Mesendoderm (in vitro differentiated cells): ENCODE results near the gene IL6R. TPM values are rescaled to one million over a fixed set of nuclear protein-coding genes. Genes with fewer than 3 reads are reported as not detected.
A peak's percentile ranks its signal among the peaks of the same experiment; 100 is the strongest.
"Not testable (repeated sequence)": the region's sequence is repeated elsewhere in the genome, so short reads cannot be mapped to it uniquely, and the experiment has no call there.

ENCODE experiments used
- DNase-seq: peaks from one replicate; pipeline ENCODE4 v3.0.0; 2013
- H2AK5ac ChIP-seq: 2 replicates; pipeline ENCODE4 v1.6.1; 2013; ENCODE audit warnings: low read length, inconsistent platforms
- H2BK120ac ChIP-seq: 2 replicates; pipeline ENCODE4 v1.6.1; 2013; ENCODE audit warnings: low read depth, mild to moderate bottlenecking, low read length, moderate library complexity, mixed read lengths
- H2BK15ac ChIP-seq: replicated peaks from 2 replicates; pipeline ENCODE4 v1.6.1; 2013; ENCODE audit warnings: low read depth, mild to moderate bottlenecking, moderate library complexity
- H2BK5ac ChIP-seq: 2 replicates; pipeline ENCODE4 v1.6.1; 2013; ENCODE audit warnings: low read length, inconsistent platforms
- H3K18ac ChIP-seq: 2 replicates; pipeline ENCODE4 v1.6.1; 2013; ENCODE audit warnings: mild to moderate bottlenecking, low read length, mixed read lengths
- H3K23ac ChIP-seq: one replicate; pipeline ENCODE4 v1.6.1; 2013; ENCODE audit warnings: low read length
- H3K27ac ChIP-seq: 2 replicates; pipeline ENCODE4 v1.5.1; 2013; ENCODE audit warnings: low read depth, mild to moderate bottlenecking, inconsistent platforms, low read length, moderate library complexity
- H3K27me3 ChIP-seq: 2 replicates; pipeline ENCODE4 v1.6.1; 2013; ENCODE audit warnings: low read length, control low read depth, mild to moderate bottlenecking, inconsistent platforms; ENCODE audit not compliant: insufficient read depth, poor library complexity
- H3K36me3 ChIP-seq: 2 replicates; pipeline ENCODE4 v1.6.1; 2013; ENCODE audit warnings: low read length, inconsistent platforms; ENCODE audit not compliant: control insufficient read depth, insufficient read depth
- H3K4ac ChIP-seq: one replicate; pipeline ENCODE4 v1.6.1; 2013; ENCODE audit warnings: low read depth, mild to moderate bottlenecking, low read length, moderate library complexity
- H3K4me1 ChIP-seq: 2 replicates; pipeline ENCODE4 v1.6.1; 2013; ENCODE audit warnings: low read depth, low read length, inconsistent platforms; ENCODE audit not compliant: control insufficient read depth
- H3K4me2 ChIP-seq: 2 replicates; pipeline ENCODE4 v1.6.1; 2013; ENCODE audit warnings: low read length
- H3K4me3 ChIP-seq: 2 replicates; pipeline ENCODE4 v1.5.1; 2013; ENCODE audit warnings: mild to moderate bottlenecking, low read length
- H3K56ac ChIP-seq: one replicate; pipeline ENCODE4 v1.6.1; 2013; ENCODE audit warnings: low read length
- H3K79me1 ChIP-seq: 2 replicates; pipeline ENCODE4 v1.6.1; 2013; ENCODE audit warnings: low read length, inconsistent platforms
- H3K79me2 ChIP-seq: 2 replicates; pipeline ENCODE4 v1.6.1; 2013; ENCODE audit warnings: mild to moderate bottlenecking, low read length; ENCODE audit not compliant: control insufficient read depth, insufficient read depth
- H3K9ac ChIP-seq: 2 replicates; pipeline ENCODE4 v1.6.1; 2013; ENCODE audit warnings: low read length, inconsistent platforms
- H4K5ac ChIP-seq: one replicate; pipeline ENCODE4 v1.6.1; 2013; ENCODE audit warnings: low read length
- H4K8ac ChIP-seq: one replicate; pipeline ENCODE4 v1.6.1; 2013; ENCODE audit warnings: low read depth, mild to moderate bottlenecking, control low read depth, low read length, moderate library complexity
- WGBS: extraction: QIAGEN DNeasy Blood & Tissue Kit; methylation state at CpG from one replicate; pipeline ENCODE4 v1.1.7; 2013; ENCODE audit warnings: low lambda C conversion rate, missing lambda C conversion rate; ENCODE audit not compliant: insufficient coverage; ENCODE audit errors: extremely low coverage; 5-methylcytosine and 5-hydroxymethylcytosine counted together
- polyA plus RNA-seq, 2 experiments: library from polyadenylated mRNA; stranded (reverse); fragments of 200-250 nt; gene quantifications; one replicate each; pipeline ENCODE4 v1.2.3, GENCODE V29; 2013

The IL6R gene
- polyA plus RNA-seq (2013, experiment 1 of 2), result 2.4 TPM
- polyA plus RNA-seq (2013, experiment 2 of 2), result 3.6 TPM

- H3K4ac ChIP-seq, result no peak within 1 kb of the TSS
- H3K27ac ChIP-seq, result no peak within 1 kb of the TSS
Observed at GRCh38 chr1:154404984-154405746, at the start of gene IL6R. IL6R (plus strand) TSS chr1:154405343; CDS start chr1:154405630, 287 bp downstream.

GRCh38 chr1:154358519-154358918 lies 46.6 kb upstream of the IL6R start:
- Histone ChIP-seq H3K4ac (no peak overlapping the region), H3K9ac (no peak overlapping the region), H3K18ac (no peak overlapping the region), H4K8ac (no peak overlapping the region), H3K4me1 (peaks cover 5% of the 10 kb centered on the region), H2BK5ac (no peak overlapping the region), H3K4me2 (no peak overlapping the region), H3K27ac (no peak overlapping the region), H3K23ac (no peak overlapping the region), H2BK120ac (no peak overlapping the region), H3K27me3 (no peaks in the 10 kb centered on the region), H4K5ac (no peak overlapping the region), H3K56ac (no peak overlapping the region), H3K36me3 (no peaks in the 10 kb centered on the region), H3K4me3 (no peak overlapping the region), H3K79me1 (no peaks in the 10 kb centered on the region), H3K79me2 (no peaks in the 10 kb centered on the region), H2BK15ac (no peak overlapping the region), H2AK5ac (no peak overlapping the region)
- WGBS, result no CpG with 5 or more reads among the region's 8 CpGs
- no peak for DNase-seq

More at GRCh38 chr1:154404984-154405746, at the start of gene IL6R:
- no peak within 1 kb of the TSS for H2BK120ac ChIP-seq
- no peak within 1 kb of the TSS for H2AK5ac ChIP-seq
- H2BK15ac ChIP-seq, result no peak within 1 kb of the TSS
- H2BK5ac ChIP-seq, result no peak within 1 kb of the TSS
- H3K79me2 ChIP-seq, result no peaks in the 10 kb centered on the region
- no peak within 1 kb of the TSS for H4K8ac ChIP-seq
- H3K79me1 ChIP-seq, result no peaks in the 10 kb centered on the region
- peak within 1 kb of the TSS; percentile 80 for H3K23ac ChIP-seq
- peak within 1 kb of the TSS; percentile 95 for H3K4me2 ChIP-seq
- H3K9ac ChIP-seq, result peak within 1 kb of the TSS; percentile 80
- H4K5ac ChIP-seq, result no peak within 1 kb of the TSS
- DNase-seq, result peak; percentile 93
- no peaks in the 10 kb centered on the region for H3K4me1 ChIP-seq
- peak within 1 kb of the TSS; percentile 15 for H3K4me3 ChIP-seq
- no peaks in the 10 kb centered on the region for H3K27me3 ChIP-seq
- no peak within 1 kb of the TSS for H3K18ac ChIP-seq
- H3K56ac ChIP-seq, result peak within 1 kb of the TSS; percentile 89
- WGBS, result no CpG with 5 or more reads among the region's 66 CpGs
- H3K36me3 ChIP-seq, result no peaks in the 10 kb centered on the region

GRCh38 chr1:154360288-154360687 lies 44.9 kb upstream of the IL6R start:
- H2AK5ac ChIP-seq, result no peak overlapping the region
- no peaks in the 10 kb centered on the region for H3K27me3 ChIP-seq
- H3K4me2 ChIP-seq, result no peak overlapping the region
- no peak overlapping the region for H3K4ac ChIP-seq
- H2BK15ac ChIP-seq, result no peak overlapping the region
- H3K9ac ChIP-seq, result no peak overlapping the region
- no peaks in the 10 kb centered on the region for H3K79me1 ChIP-seq
- no peak overlapping the region for H3K56ac ChIP-seq
- H3K18ac ChIP-seq, result no peak overlapping the region
- no peak overlapping the region for H2BK5ac ChIP-seq
- no peaks in the 10 kb centered on the region for H3K36me3 ChIP-seq
- no peak overlapping the region for H2BK120ac ChIP-seq
- no peak for DNase-seq
- H3K27ac ChIP-seq, result no peak overlapping the region
- H4K5ac ChIP-seq, result no peak overlapping the region
- no peaks in the 10 kb centered on the region for H3K4me1 ChIP-seq
- no peaks in the 10 kb centered on the region for H3K79me2 ChIP-seq
- no peak overlapping the region for H3K4me3 ChIP-seq
- H3K23ac ChIP-seq, result no peak overlapping the region
- no peak overlapping the region for H4K8ac ChIP-seq

- H2BK120ac ChIP-seq, H2AK5ac ChIP-seq, H2BK5ac ChIP-seq, H3K79me2 ChIP-seq, H4K5ac ChIP-seq, H3K18ac ChIP-seq, H3K4me3 ChIP-seq, H3K36me3 ChIP-seq, H3K9ac ChIP-seq, H3K27me3 ChIP-seq, H3K4ac ChIP-seq, H3K4me1 ChIP-seq, H3K4me2 ChIP-seq, H3K27ac ChIP-seq, H3K79me1 ChIP-seq, H4K8ac ChIP-seq, H3K23ac ChIP-seq, H2BK15ac ChIP-seq, DNase-seq: not testable (repeated sequence)
- WGBS, result no CpG with 5 or more reads among the region's 5 CpGs
- peak overlapping the region; percentile 9 for H3K56ac ChIP-seq
Observed at GRCh38 chr1:154360881-154361280, 44.3 kb upstream of the IL6R start.

GRCh38 chr1:154361357-154361756 lies 43.8 kb upstream of the IL6R start:
- Histone ChIP-seq H4K8ac (no peak overlapping the region), H3K4ac (peak overlapping the region; percentile 79), H2AK5ac (no peak overlapping the region), H3K56ac (peak overlapping the region; percentile 44), H3K79me1 (no peaks in the 10 kb centered on the region), H3K4me3 (no peak overlapping the region), H3K4me2 (no peak overlapping the region), H3K9ac (no peak overlapping the region), H3K23ac (no peak overlapping the region), H3K27me3 (no peaks in the 10 kb centered on the region), H2BK5ac (peak overlapping the region; percentile 63), H3K79me2 (no peaks in the 10 kb centered on the region), H4K5ac (no peak overlapping the region), H3K36me3 (no peaks in the 10 kb centered on the region), H3K4me1 (no peaks in the 10 kb centered on the region), H3K18ac (peak overlapping the region; percentile 84), H2BK120ac (no peak overlapping the region), H3K27ac (no peak overlapping the region), H2BK15ac (no peak overlapping the region)
- WGBS, result no CpG with 5 or more reads among the region's 3 CpGs
- DNase-seq, result no peak

- Histone ChIP-seq H3K4ac (no peak overlapping the region), H3K36me3 (no peaks in the 10 kb centered on the region), H3K9ac (no peak overlapping the region), H3K18ac (no peak overlapping the region), H3K4me2 (no peak overlapping the region), H3K27me3 (no peaks in the 10 kb centered on the region), H3K27ac (no peak overlapping the region), H3K79me2 (no peaks in the 10 kb centered on the region), H4K8ac (no peak overlapping the region), H2BK120ac (no peak overlapping the region), H3K79me1 (no peaks in the 10 kb centered on the region), H3K56ac (no peak overlapping the region), H3K4me3 (no peak overlapping the region), H4K5ac (no peak overlapping the region), H2AK5ac (no peak overlapping the region), H3K4me1 (no peaks in the 10 kb centered on the region), H2BK5ac (no peak overlapping the region), H2BK15ac (no peak overlapping the region), H3K23ac (no peak overlapping the region)
- no CpG with 5 or more reads among the region's 6 CpGs for WGBS
- DNase-seq, result no peak
Observed at GRCh38 chr1:154371436-154371835, 33.7 kb upstream of the IL6R start.
